ENCODE results near the gene SSBP3.
"Not testable (repeated sequence)": the region's sequence is repeated elsewhere in the genome, so short reads cannot be mapped to it uniquely, and the experiment has no call there.

Gene SSBP3

DNA sequence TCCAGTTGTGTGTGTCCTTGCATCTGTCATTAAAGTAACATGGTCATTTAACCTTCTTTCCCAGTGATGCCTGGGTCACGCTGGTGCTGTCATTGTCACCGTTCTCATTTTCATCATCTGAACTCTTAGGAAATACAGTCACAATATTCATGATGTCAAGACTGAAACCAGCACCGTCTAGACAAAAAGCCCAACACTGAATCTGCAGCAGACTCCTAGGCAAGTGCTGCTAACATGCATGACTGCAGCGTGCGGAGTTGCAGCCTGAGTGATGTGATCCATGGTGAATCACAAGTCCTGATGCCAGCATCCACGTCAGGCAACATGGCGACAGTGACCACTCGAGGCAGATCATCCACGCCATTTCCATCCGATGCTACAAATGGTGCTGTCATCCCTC, 168.6 kb downstream of the SSBP3 start:
- no peak for DNase-seq

DNA sequence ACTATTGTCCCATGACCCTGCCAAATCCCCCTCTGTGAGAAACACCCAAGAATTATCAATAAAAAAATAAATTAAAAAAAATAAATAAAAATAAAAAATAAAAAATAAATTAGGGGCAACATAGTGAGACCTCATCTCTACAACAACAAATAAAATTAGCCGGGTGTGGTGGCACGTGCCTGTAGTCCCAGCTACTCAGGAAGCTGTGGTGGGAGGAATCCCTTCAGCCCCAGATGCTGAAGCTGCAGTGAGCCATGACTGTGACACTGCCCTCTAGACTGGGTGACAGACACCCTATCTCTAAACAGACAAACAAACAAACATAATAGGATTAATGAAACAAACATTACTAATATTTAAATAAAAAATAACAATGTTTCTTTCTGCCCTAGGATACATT, 171.9 kb downstream of the SSBP3 start:
- DNase-seq, result no peak

- not testable (repeated sequence) for DNase-seq
Observed at GRCh38 chr1:54233196-54233595, 173.0 kb downstream of the SSBP3 start.

GRCh38 chr1:54230507-54231339, 175.5 kb downstream of the SSBP3 start:
- no peak for DNase-seq

- DNase-seq, result no peak
Observed at GRCh38 chr1:54229281-54229891, 176.8 kb downstream of the SSBP3 start.

GRCh38 chr1:54228638-54229079, 177.5 kb downstream of the SSBP3 start:
- no peak for DNase-seq

DNA sequence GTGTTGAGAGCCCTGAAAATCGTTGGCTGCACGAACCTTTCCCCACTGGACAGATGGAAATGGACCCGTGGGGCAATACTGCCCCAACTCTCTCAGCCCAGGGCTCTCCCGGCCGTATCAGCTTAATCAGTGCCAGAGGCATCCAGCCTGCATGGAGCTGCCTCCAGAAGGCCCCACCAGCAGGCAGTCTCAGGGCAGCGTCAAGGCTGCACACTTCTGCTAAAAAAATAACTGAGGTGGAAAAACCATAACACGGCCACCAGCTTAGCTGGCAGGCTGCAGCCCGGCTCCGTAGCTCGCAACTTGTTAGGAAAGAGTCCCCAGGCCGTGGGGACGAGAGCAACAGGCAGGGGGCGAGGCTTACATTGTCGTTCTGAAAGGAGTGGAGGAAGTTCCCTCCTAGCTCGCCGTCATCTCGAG, 178.3 kb downstream of the SSBP3 start:
- DNase-seq, result no peak

- peak; percentile 14 for DNase-seq
Observed at GRCh38 chr1:54227091-54227602, 179.0 kb downstream of the SSBP3 start.

- no peak for DNase-seq
Observed at GRCh38 chr1:54225986-54226559, 180.1 kb downstream of the SSBP3 start.

GRCh38 chr1:54225378-54225777, 180.8 kb downstream of the SSBP3 start:
- no peak for DNase-seq

DNA sequence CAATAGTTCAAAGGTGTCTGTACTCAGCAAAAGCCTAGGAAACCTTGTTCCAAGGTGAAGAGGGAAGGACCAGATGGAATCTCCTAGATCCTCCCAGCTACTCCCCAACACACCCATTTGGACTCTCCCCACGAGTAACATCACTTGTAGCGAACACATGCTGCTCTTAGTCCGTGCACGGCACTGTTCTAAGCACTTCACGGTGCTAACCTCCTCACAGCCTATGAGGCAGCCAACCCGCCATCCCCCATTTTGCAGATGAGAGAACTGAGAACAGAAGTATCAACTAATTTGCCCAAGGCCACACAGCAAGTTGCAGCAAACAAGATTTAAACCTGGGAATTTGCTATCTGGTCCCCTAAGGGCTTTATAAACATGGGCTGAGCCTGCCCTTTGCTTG, 182.0 kb downstream of the SSBP3 start:
- no peak for DNase-seq

GRCh38 chr1:54223441-54224202, 182.6 kb downstream of the SSBP3 start:
- no peak for DNase-seq

- DNase-seq, result no peak
Observed at GRCh38 chr1:54222711-54223110, 183.5 kb downstream of the SSBP3 start.

- DNase-seq, result no peak
Observed at GRCh38 chr1:54221867-54222484, 184.2 kb downstream of the SSBP3 start.

DNA sequence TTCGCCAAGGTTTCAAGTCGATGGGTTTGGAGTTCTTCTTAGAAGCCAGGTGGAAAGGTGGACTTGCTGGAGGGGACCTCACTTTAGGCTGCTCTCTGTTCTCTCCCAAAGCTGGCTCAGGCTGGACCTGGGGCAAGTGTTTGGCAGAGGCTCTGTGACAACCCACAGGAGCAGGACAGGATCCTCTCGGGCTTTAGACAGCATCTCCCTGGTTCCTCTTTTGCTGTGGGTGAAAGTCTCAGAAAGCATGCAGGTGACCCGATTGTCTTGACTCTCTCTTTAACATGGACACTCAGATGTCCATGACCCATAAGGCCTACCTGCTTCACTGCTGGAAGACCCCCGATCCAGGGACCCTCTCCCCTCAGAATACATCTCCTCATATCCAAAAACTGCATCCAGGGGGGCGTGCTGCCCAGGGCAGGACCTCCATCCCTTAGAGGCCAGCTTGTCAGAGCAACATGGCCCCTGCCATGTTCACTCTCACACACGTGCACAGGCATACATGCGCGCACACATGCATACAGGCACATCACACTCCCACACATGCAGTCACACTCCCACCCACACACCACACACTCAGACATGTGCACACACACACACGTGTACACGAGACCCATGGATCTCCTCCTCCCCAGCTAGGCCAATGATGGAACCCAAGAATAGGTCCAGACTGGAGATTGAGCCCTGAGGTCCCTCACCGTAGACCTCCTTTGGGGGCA, 184.9 kb downstream of the SSBP3 start:
- DNase-seq, result no peak

GRCh38 chr1:54220004-54220811, 186.0 kb downstream of the SSBP3 start:
- DNase-seq, result no peak

DNA sequence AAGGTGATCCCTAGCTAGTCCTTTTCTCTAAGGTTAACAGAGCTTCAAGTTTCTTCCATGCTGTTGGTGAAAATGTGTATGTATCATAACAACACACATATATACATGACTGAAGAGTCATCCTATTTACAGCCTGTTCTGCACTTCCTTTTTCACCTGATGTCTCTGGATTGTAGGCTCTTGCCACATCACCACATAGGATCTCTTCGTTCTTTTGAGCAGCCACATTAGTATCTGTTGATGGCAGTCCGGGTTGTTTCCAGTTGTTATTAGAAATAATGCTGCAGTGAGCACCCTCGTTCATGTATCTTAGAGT, 186.5 kb downstream of the SSBP3 start:
- no peak for DNase-seq

- no peak for DNase-seq
Observed at GRCh38 chr1:54218883-54219687, 187.1 kb downstream of the SSBP3 start.

DNA sequence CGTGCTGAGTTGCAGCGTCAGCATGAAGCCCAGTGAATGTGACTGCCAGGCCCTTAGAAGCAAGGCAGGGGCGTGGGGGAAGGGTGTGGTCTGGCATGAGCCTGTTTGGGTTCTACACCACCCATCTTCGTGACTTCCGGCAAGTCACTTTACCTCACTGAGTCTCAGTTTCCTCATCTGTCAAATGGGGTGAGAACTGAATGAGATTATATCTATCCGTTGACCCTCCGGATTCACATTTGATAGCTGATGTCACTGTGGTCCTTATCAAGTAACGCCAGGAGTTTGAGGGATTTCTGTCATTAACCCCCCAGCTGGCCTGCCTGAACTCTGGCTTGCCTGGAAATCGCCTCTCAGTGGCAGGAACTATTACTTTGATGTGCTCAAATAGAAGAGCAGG, 190.7 kb downstream of the SSBP3 start:
- no peak for DNase-seq

- no peak for DNase-seq
Observed at GRCh38 chr1:54212872-54213271, 193.3 kb downstream of the SSBP3 start.

All from DMS 273 treated with DMSO at 0.1 percent for 48 hours (cell line).